ENCODE results near the gene GRM7. TPM values are rescaled to one million over a fixed set of nuclear protein-coding genes. Genes with fewer than 3 reads are reported as not detected.

Gene GRM7
- total RNA-seq, 1 experiment from 2014 or later, result not detected

DNA sequence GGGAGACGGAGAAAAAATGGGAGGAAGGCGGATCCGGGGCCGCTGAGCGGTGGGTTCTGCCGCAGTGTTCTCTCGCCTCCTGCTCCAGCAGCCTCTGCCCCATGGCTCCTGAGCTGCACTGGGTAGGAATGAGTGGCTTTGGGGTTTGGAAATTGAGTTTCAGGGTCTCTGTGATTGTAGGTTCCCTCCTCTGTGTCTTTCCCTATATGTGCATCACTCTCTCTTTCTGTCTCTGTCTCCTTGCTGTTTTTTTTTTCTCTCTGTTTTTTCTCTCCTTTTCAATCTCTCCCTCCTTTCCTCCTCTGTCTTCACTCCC is 1.9 kb downstream of the GRM7 start:
- BruUV-seq (replicated peaks), result no TSS peak
- Histone ChIP-seq H3K4me1 (ENCODE audit: control insufficient read depth in 1 of 2, insufficient read depth in 2 of 2, low read length in 2 of 2) (no peaks in the 10 kb centered on the region), H2AFZ (ENCODE audit: low read depth, low read length, poor library complexity, severe bottlenecking) (no peak overlapping the region), H4K20me1 (ENCODE audit: insufficient read depth) (no peaks in the 10 kb centered on the region), H3K27me3 (ENCODE audit: insufficient read depth, low read length) (no peaks in the 10 kb centered on the region), H3K27ac (ENCODE audit: low read depth, low read length) (no peak overlapping the region), H3K9ac (ENCODE audit: low read length) (no peak overlapping the region), H3K4me2 (ENCODE audit: low read length) (no peak overlapping the region), H3K9me2 (ENCODE audit: insufficient read depth) (no peaks in the 10 kb centered on the region), H3K4me3 (replicated peaks in 1 of 2; ENCODE audit: low read depth in 1 of 2, low read length in 2 of 2) (no peak overlapping the region), H3K9me3 (ENCODE audit: control insufficient read depth in 1 of 2, insufficient read depth in 1 of 2, low read depth in 1 of 2, low read length in 2 of 2) (no peaks in the 10 kb centered on the region), H3K79me2 (ENCODE audit: insufficient read depth, low read length) (no peaks in the 10 kb centered on the region), H3K36me3 (ENCODE audit: control insufficient read depth in 1 of 2, insufficient read depth in 2 of 2, low read length in 2 of 2) (no peaks in the 10 kb centered on the region)
- ATAC-seq (no peak), DNase-seq (ENCODE audit: low read depth, low spot score) (no peak)
- intact Hi-C loops (cut with micrococcal nuclease), result no loop called here
- RAD21 ChIA-PET (ENCODE audit: low non-redundant PET in 1 of 2, low total read pairs in 2 of 2, uncharacterized antibody in 2 of 2, unreplicated experiment in 2 of 2), result no interaction called here
- POLR2A ChIA-PET, result no interaction called here
- TF ChIP-seq CBX3 (IDR thresholded peaks at IDR 0.05; ENCODE audit: low read depth), result no peak
- TF ChIP-seq, protein P1, sequence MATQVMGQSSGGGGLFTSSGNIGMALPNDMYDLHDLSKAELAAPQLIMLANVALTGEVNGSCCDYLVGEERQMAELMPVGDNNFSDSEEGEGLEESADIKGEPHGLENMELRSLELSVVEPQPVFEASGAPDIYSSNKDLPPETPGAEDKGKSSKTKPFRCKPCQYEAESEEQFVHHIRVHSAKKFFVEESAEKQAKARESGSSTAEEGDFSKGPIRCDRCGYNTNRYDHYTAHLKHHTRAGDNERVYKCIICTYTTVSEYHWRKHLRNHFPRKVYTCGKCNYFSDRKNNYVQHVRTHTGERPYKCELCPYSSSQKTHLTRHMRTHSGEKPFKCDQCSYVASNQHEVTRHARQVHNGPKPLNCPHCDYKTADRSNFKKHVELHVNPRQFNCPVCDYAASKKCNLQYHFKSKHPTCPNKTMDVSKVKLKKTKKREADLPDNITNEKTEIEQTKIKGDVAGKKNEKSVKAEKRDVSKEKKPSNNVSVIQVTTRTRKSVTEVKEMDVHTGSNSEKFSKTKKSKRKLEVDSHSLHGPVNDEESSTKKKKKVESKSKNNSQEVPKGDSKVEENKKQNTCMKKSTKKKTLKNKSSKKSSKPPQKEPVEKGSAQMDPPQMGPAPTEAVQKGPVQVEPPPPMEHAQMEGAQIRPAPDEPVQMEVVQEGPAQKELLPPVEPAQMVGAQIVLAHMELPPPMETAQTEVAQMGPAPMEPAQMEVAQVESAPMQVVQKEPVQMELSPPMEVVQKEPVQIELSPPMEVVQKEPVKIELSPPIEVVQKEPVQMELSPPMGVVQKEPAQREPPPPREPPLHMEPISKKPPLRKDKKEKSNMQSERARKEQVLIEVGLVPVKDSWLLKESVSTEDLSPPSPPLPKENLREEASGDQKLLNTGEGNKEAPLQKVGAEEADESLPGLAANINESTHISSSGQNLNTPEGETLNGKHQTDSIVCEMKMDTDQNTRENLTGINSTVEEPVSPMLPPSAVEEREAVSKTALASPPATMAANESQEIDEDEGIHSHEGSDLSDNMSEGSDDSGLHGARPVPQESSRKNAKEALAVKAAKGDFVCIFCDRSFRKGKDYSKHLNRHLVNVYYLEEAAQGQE (IDR thresholded peaks at IDR 0.05; ENCODE audit: low read depth), result no peak
- TF ChIP-seq EZH2phosphoT487 (IDR thresholded peaks at IDR 0.05; ENCODE audit: borderline replicate concordance), result no peak
- no peak for TF ChIP-seq RAD21 (IDR thresholded peaks at IDR 0.05; ENCODE audit: low read depth)
- TF ChIP-seq FOSL1 (IDR thresholded peaks at IDR 0.05; ENCODE audit: low read depth), result no peak
- TF ChIP-seq, protein P2, sequence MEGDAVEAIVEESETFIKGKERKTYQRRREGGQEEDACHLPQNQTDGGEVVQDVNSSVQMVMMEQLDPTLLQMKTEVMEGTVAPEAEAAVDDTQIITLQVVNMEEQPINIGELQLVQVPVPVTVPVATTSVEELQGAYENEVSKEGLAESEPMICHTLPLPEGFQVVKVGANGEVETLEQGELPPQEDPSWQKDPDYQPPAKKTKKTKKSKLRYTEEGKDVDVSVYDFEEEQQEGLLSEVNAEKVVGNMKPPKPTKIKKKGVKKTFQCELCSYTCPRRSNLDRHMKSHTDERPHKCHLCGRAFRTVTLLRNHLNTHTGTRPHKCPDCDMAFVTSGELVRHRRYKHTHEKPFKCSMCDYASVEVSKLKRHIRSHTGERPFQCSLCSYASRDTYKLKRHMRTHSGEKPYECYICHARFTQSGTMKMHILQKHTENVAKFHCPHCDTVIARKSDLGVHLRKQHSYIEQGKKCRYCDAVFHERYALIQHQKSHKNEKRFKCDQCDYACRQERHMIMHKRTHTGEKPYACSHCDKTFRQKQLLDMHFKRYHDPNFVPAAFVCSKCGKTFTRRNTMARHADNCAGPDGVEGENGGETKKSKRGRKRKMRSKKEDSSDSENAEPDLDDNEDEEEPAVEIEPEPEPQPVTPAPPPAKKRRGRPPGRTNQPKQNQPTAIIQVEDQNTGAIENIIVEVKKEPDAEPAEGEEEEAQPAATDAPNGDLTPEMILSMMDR (IDR thresholded peaks at IDR 0.05 in 2 of 3, conservative IDR thresholded peaks at IDR 0.05 in 1 of 3; ENCODE audit: borderline replicate concordance in 1 of 3, insufficient read depth in 1 of 3, low read depth in 2 of 3, low read length in 2 of 3), result no peak
- TF ChIP-seq JUND (IDR thresholded peaks at IDR 0.05), result no peak
- TF ChIP-seq ELF1 (IDR thresholded peaks at IDR 0.05; ENCODE audit: borderline replicate concordance, low read depth), result no peak
- no peak for TF ChIP-seq SP1 (IDR thresholded peaks at IDR 0.05; ENCODE audit: low read depth)
- no peak for TF ChIP-seq POLR2A (IDR thresholded peaks at IDR 0.05; ENCODE audit: borderline replicate concordance, extremely low read depth, insufficient read depth, insufficient read length)
- TF ChIP-seq ZNF274 (IDR thresholded peaks at IDR 0.05; ENCODE audit: low read depth, low read length), result no peak
- TF ChIP-seq ZFX (IDR thresholded peaks at IDR 0.05), result no peak
- TF ChIP-seq, protein P3, sequence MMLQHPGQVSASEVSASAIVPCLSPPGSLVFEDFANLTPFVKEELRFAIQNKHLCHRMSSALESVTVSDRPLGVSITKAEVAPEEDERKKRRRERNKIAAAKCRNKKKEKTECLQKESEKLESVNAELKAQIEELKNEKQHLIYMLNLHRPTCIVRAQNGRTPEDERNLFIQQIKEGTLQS (IDR thresholded peaks at IDR 0.05), result no peak
- TF ChIP-seq EGR1 (IDR thresholded peaks at IDR 0.05; ENCODE audit: low read depth), result no peak
- no peak for TF ChIP-seq TCF7L2 (IDR thresholded peaks at IDR 0.05; ENCODE audit: borderline replicate concordance, extremely low read depth, insufficient read depth, insufficient read length)
- no peak for TF ChIP-seq YY1 (IDR thresholded peaks at IDR 0.05; ENCODE audit: extremely low read depth, insufficient replicate concordance, low read depth, low read length)
- no peak for TF ChIP-seq SIN3A (IDR thresholded peaks at IDR 0.05; ENCODE audit: low read depth)
- no peak for TF ChIP-seq EZH2 (IDR thresholded peaks at IDR 0.05)
- TF ChIP-seq, protein P4, sequence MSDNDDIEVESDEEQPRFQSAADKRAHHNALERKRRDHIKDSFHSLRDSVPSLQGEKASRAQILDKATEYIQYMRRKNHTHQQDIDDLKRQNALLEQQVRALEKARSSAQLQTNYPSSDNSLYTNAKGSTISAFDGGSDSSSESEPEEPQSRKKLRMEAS (IDR thresholded peaks at IDR 0.05), result no peak
- CTCF ChIA-PET, result no interaction called here
